Activated naive CD8-positive, alpha-beta T cell treated with anti-CD3 and anti-CD28 coated beads, Interleukin-2, amount 10 ng/mL, durations not matched to agents 7 days and 5 days (primary cell): ENCODE measurements around the gene GABRB3. TPM values are rescaled to one million over a fixed set of nuclear protein-coding genes. Genes with fewer than 3 reads are reported as not detected.
"Not testable (repeated sequence)": the region's sequence is repeated elsewhere in the genome, so short reads cannot be mapped to it uniquely, and the experiment has no call there.

ENCODE experiments used
- ATAC-seq: fragments of 150-1000 bp; cut with Tn5 transposase; one replicate; pipeline ENCODE4 v1.10.0; 2021; ENCODE audit warnings: low read depth, moderate library complexity
- POLR2A ChIA-PET: fragments of 350-600 bp; sonication (Branson Sonifier 250); formaldehyde crosslinking; loops from one replicate; lab custom pipeline; 2021; ENCODE audit warnings: antibody characterized with exemption; lab: Charles Lee
- DNase-seq: peaks from one replicate; pipeline ENCODE4 v3.0.0; 2021
- H3K27ac Mint-ChIP-seq: one replicate; pipeline ENCODE4 v1.8.0; 2022; ENCODE audit warnings: mild to moderate bottlenecking, mixed read lengths
- H3K27me3 Mint-ChIP-seq: one replicate; pipeline ENCODE4 v1.8.0; 2022; ENCODE audit warnings: mild to moderate bottlenecking, moderate library complexity, mixed read lengths
- H3K36me3 Mint-ChIP-seq: one replicate; pipeline ENCODE4 v1.8.0; 2021; ENCODE audit warnings: mild to moderate bottlenecking, mixed read lengths
- H3K4me1 Mint-ChIP-seq: one replicate; pipeline ENCODE4 v1.8.0; 2021; ENCODE audit warnings: mixed read lengths
- H3K4me3 Mint-ChIP-seq: one replicate; pipeline ENCODE4 v1.8.0; 2022; ENCODE audit warnings: mild to moderate bottlenecking, moderate library complexity, mixed read lengths
- H3K9me3 Mint-ChIP-seq: one replicate; pipeline ENCODE4 v1.8.0; 2021; ENCODE audit warnings: mixed read lengths
- total RNA-seq, 2 experiments: library from RNA; stranded (reverse); gene quantifications; one replicate each; pipeline ENCODE4 v1.2.3, GENCODE V29; 2021

The GABRB3 gene
- total RNA-seq, 2 experiments from 2014 or later, result not detected

DNA sequence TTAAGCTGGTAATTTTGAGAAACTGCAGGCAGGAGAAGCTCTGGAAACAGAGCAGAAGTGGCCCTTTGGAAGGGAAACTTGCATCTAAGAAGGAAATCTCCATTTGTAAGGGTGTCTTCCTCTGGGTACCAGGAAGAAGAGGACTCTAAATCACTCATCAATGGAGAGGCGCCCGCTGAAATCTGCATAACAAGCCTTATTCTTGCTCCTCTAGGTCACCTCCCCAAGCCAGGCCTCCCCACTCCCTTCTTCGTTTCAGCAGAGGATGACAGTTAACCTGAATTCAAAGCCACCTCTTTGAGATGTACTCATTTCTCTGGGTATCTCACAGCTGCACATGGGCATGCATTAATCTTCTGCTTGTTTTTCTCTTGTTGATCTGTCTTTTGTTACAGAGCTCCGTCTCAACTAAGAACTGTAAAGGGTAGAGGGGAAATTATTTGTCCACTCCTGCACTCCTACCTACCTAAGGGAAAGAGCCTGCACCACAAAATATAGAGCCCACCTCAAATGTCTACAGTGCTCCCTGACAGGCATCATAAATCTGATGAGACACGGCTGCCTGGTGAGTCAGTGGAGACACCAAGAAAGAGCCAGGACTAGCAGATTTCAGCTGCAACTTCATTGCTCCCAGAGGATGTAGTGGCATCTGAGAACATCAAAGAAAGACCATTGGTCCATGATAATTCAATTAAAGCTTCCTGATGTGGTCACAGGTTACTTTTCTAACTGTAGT lies 51.5 kb downstream of the GABRB3 start:
- POLR2A ChIA-PET, result no interaction called here
- H3K36me3 Mint-ChIP-seq, result no peaks in the 10 kb centered on the region

DNA sequence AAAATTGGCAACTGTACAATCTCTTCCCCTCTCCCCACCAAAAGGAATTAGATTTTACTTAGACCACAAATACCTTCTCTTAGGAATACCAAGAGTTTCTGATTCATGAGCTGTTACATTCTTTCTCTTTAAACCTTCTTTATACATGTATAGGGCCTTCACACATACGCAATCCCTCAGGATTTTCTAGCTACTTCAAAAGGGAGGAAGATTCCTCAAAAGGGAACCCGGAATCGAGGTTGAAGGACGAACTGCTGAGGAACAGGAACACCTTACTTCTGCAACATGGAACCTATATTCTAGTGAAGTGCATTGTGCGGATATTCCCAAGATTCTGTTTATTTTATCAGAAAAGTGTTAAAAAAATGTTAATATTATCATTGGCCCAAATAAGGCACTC lies 52.3 kb downstream of the GABRB3 start:
- no peak for ATAC-seq
- POLR2A ChIA-PET, result no interaction called here
- H3K27ac Mint-ChIP-seq, result no peak overlapping the region
- H3K36me3 Mint-ChIP-seq, result no peaks in the 10 kb centered on the region
- H3K4me3 Mint-ChIP-seq, result no peak overlapping the region
- no peak for DNase-seq
- H3K27me3 Mint-ChIP-seq, result no peaks in the 10 kb centered on the region
- H3K9me3 Mint-ChIP-seq, result peaks cover 11% of the 10 kb centered on the region
- H3K4me1 Mint-ChIP-seq, result no peaks in the 10 kb centered on the region

More for the DNA sequence above, 51.5 kb downstream of the GABRB3 start:
- DNase-seq (no peak), ATAC-seq (no peak)
- H3K4me1 Mint-ChIP-seq, result no peaks in the 10 kb centered on the region
- H3K27ac Mint-ChIP-seq, result no peak overlapping the region
- peaks cover 9% of the 10 kb centered on the region for H3K9me3 Mint-ChIP-seq
- no peak overlapping the region for H3K4me3 Mint-ChIP-seq
- H3K27me3 Mint-ChIP-seq, result no peaks in the 10 kb centered on the region

DNA sequence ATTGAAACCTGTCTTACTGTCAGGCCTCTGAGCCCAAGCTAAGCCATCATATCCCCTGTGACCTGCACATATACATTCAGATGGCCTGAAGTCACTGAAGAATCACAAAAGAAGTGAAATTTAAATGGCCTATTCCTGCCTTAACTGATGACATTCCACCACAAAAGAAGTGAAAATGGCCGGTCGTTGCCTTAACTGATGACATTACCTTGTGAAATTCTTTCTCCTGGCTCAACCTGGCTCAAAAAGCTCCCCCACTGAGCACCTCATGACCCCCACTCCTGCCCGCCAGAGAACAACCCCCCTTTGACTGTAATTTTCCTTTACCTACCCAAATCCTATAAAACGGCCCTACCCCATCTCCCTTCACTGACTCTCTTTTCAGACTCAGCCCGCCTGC lies 53.0 kb downstream of the GABRB3 start:
- peaks cover 11% of the 10 kb centered on the region for H3K9me3 Mint-ChIP-seq
- not testable (repeated sequence) for H3K36me3 Mint-ChIP-seq

DNA sequence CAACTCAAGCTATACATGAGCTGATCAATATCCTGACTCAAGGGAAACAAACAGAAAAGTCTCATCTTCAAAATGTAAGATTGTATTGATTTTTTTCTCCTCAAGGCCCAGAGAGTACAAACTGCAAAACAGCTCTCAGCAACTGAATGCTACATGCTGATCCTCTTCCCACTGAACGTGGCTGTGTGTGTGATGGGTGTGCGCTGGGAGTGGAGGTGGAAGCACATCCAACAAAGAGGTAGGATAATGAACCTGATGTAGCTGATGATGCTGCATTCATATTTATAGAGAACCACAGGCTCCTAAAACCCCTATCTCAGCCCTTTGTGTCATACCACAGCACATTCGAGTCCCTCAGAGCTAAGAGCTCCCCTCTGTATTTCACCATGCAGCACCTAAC lies 56.8 kb downstream of the GABRB3 start:
- H3K36me3 Mint-ChIP-seq, result peaks cover 1% of the 10 kb centered on the region
- POLR2A ChIA-PET, result no interaction called here
- no peaks in the 10 kb centered on the region for H3K4me1 Mint-ChIP-seq
- H3K27ac Mint-ChIP-seq, result no peak overlapping the region
- ATAC-seq (no peak), DNase-seq (no peak)
- H3K4me3 Mint-ChIP-seq, result no peak overlapping the region
- H3K27me3 Mint-ChIP-seq, result no peaks in the 10 kb centered on the region
- peaks cover 12% of the 10 kb centered on the region for H3K9me3 Mint-ChIP-seq

More for the DNA sequence above, 53.0 kb downstream of the GABRB3 start:
- H3K4me3 Mint-ChIP-seq, POLR2A ChIA-PET, ATAC-seq, H3K27ac Mint-ChIP-seq, H3K4me1 Mint-ChIP-seq, DNase-seq, H3K27me3 Mint-ChIP-seq: not testable (repeated sequence)

DNA sequence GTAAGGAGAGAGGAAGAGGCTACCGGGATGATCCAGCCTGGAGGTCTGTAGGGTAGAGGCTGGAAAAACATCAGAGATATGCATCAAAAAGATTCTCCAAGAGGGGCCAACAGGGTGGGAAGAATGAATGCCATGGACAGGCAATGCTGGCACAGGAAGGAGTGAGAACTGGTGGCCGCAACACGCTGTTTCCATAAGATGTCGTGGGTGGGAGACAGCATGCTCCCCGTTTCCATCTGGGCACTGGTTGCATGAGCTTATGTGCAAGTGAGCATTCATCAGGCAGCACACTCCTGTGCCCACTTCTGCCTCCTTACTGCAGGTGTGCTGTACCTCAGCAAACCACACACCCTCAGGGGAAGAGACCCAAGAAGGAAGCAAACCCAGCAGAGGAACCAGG lies 59.4 kb downstream of the GABRB3 start:
- no peak overlapping the region for H3K27ac Mint-ChIP-seq
- H3K9me3 Mint-ChIP-seq, result peaks cover 14% of the 10 kb centered on the region

DNA sequence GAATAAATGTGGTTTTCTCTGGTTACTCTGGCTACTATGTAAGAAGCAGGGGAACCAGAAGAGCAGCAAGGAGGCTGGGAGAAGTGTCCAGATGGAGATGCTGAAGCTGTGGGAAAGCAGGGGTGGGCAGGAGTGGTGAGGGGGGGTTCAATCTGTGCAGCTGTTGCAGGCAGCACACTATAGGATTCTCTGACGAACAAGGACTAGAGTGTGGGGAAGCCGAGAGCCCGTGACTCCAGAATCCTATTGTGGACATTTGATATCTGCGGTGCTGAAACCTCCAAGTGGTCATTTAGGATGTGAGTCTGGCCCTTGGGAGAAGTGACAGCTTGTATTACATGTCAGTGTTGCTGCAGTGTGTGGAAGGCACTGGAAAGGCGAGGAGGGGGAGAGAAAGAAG lies 60.5 kb downstream of the GABRB3 start:
- ATAC-seq (no peak), DNase-seq (no peak)
- POLR2A ChIA-PET, result no interaction called here
- H3K4me1 Mint-ChIP-seq, result no peaks in the 10 kb centered on the region
- no peak overlapping the region for H3K4me3 Mint-ChIP-seq
- no peak overlapping the region for H3K27ac Mint-ChIP-seq
- H3K36me3 Mint-ChIP-seq, result peaks cover 1% of the 10 kb centered on the region
- peaks cover 13% of the 10 kb centered on the region for H3K9me3 Mint-ChIP-seq
- H3K27me3 Mint-ChIP-seq, result no peaks in the 10 kb centered on the region

More for the DNA sequence above, 59.4 kb downstream of the GABRB3 start:
- no peak overlapping the region for H3K4me3 Mint-ChIP-seq
- no peaks in the 10 kb centered on the region for H3K4me1 Mint-ChIP-seq
- DNase-seq, result no peak
- H3K36me3 Mint-ChIP-seq, result peaks cover 1% of the 10 kb centered on the region
- ATAC-seq, result no peak
- POLR2A ChIA-PET, result no interaction called here
- H3K27me3 Mint-ChIP-seq, result no peaks in the 10 kb centered on the region

DNA sequence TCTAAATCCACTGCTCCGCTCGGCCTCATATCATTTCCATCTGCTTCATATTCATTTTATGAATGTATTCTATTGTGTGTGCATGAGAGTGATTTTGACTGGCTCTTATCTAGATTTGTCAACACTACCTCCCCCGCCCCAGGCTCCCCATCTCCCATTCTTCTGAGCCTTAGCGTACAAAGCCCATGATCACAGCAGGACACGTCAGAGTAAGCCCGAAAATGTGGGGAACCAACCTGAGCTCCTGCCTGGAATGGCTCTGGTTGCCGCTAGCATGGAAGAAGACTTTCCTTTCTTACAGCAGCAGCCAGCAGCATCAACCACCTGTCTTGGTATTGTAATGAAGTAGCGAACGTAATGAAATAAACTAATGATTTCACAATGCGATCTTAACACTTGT lies 61.4 kb downstream of the GABRB3 start:
- Mint-ChIP-seq H3K36me3 (peaks cover 1% of the 10 kb centered on the region), H3K4me1 (no peaks in the 10 kb centered on the region), H3K27ac (no peak overlapping the region), H3K4me3 (no peak overlapping the region), H3K27me3 (no peaks in the 10 kb centered on the region), H3K9me3 (peaks cover 8% of the 10 kb centered on the region)
- no peak for DNase-seq
- POLR2A ChIA-PET, result no interaction called here
- ATAC-seq, result no peak

DNA sequence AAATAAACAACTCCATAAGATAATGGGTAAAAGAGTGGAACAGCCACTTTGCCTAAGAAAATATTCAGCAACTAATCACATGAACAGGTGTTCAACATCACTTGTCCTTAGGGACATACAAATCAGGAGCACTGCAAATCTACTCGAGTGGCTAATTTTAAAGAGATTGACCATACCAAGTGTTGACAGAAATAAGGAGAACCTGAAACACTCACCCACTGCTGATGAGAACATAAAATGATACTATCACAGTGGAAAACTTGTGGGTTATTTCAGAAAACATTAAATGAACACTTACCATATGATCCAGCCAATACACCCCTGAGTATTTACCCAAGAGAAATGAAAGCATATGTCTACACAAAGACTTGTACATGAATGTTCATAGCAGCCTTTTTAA lies 70.5 kb downstream of the GABRB3 start:
- H3K4me1 Mint-ChIP-seq, result no peaks in the 10 kb centered on the region
- H3K36me3 Mint-ChIP-seq, result no peaks in the 10 kb centered on the region
- DNase-seq (no peak), ATAC-seq (no peak)
- H3K27ac Mint-ChIP-seq, result no peak overlapping the region
- no peak overlapping the region for H3K4me3 Mint-ChIP-seq
- no peaks in the 10 kb centered on the region for H3K27me3 Mint-ChIP-seq
- POLR2A ChIA-PET, result no interaction called here
- peaks cover 16% of the 10 kb centered on the region for H3K9me3 Mint-ChIP-seq

DNA sequence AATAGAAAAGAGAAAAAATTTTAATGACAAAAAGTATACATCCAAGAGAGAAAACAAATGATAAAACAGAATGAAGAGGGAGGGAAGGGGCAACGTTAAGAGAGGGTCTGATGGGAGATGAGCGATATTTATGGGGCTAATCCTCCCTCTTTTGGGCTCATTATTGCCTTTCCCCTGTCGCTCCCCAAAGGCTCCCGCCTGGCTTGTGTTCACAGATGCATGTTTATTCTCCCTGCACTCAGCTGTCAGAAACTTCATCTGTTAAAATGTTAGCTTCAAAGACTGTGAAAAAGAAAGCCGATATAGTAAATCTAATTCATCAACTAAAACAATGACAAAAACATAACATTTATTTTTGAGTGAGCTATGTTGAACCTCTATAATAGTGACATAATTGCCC lies 74.3 kb downstream of the GABRB3 start:
- ATAC-seq, result no peak
- no peak overlapping the region for H3K4me3 Mint-ChIP-seq
- POLR2A ChIA-PET, result no interaction called here
- no peaks in the 10 kb centered on the region for H3K36me3 Mint-ChIP-seq
- no peaks in the 10 kb centered on the region for H3K27me3 Mint-ChIP-seq
- H3K4me1 Mint-ChIP-seq, result no peaks in the 10 kb centered on the region
- no peak for DNase-seq
- H3K9me3 Mint-ChIP-seq, result peaks cover 11% of the 10 kb centered on the region
- H3K27ac Mint-ChIP-seq, result no peak overlapping the region

DNA sequence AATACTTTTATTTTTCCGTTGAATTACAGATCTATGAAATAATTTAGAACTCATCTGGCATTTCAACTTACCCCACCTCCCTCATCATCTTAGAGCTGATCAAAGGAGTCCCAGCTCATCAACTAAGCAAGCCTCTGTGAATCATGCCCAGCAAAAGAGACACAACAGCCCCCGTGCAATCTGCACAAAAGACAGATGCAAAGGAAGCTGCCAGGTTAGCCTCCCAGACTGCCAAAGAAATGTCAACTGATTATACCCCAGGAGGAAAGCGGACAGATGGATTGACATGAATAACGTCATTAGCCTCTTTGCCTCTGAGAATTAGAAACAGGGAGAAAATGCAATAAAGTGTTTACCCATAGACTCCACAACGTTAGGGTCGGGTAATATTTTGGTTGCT lies 75.0 kb downstream of the GABRB3 start:
- DNase-seq (no peak), ATAC-seq (no peak)
- POLR2A ChIA-PET, result no interaction called here
- Mint-ChIP-seq H3K9me3 (peaks cover 14% of the 10 kb centered on the region), H3K4me3 (no peak overlapping the region), H3K27me3 (no peaks in the 10 kb centered on the region), H3K36me3 (no peaks in the 10 kb centered on the region), H3K4me1 (no peaks in the 10 kb centered on the region), H3K27ac (no peak overlapping the region)

DNA sequence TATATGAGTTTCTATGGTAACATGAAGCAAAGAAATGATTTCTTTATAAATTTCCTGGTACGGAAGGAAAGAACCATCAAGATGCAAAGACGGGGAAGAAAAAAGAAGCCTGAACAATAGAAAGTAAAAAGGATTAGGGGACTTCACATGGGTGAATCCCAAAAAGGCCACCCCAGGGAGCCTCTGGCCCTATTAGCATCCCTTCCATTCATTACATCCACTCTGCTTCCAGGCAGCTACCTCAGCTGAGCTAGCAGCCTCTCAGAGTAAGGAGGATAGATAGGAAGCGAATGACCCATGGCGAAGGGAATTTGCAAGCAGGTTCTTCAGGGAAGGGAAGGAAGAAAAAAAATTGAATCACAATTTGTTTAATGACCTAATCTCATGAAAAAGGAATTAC lies 81.6 kb downstream of the GABRB3 start:
- no peak overlapping the region for H3K27ac Mint-ChIP-seq
- no peaks in the 10 kb centered on the region for H3K36me3 Mint-ChIP-seq
- peaks cover 2% of the 10 kb centered on the region for H3K9me3 Mint-ChIP-seq
- H3K4me1 Mint-ChIP-seq, result no peaks in the 10 kb centered on the region
- ATAC-seq (no peak), DNase-seq (no peak)
- H3K4me3 Mint-ChIP-seq, result no peak overlapping the region
- H3K27me3 Mint-ChIP-seq, result no peaks in the 10 kb centered on the region
- POLR2A ChIA-PET, result no interaction called here

DNA sequence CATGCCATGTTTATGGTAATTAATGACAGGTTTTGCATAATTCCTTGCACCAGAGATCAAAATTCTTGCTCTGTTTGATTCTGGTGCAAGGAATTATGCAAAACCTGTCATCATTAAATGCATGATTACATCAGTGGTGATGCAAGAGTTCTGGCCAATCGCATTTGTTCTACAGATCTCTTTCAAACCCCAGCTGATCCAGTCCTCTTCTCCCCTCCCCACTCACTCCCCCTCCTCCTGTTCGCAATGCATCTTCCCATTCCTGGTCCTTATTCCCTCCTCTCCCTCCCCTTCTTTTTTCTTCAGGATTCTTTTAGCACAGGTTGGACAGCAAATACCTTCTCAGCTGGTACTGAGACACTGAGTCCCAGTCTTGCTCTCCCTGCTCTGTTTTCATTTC lies 82.1 kb downstream of the GABRB3 start:
- Mint-ChIP-seq H3K27ac (no peak overlapping the region), H3K9me3 (peaks cover 2% of the 10 kb centered on the region), H3K4me1 (no peaks in the 10 kb centered on the region), H3K36me3 (no peaks in the 10 kb centered on the region), H3K27me3 (no peaks in the 10 kb centered on the region), H3K4me3 (no peak overlapping the region)
- no peak for DNase-seq
- ATAC-seq, result no peak
- POLR2A ChIA-PET, result no interaction called here

DNA sequence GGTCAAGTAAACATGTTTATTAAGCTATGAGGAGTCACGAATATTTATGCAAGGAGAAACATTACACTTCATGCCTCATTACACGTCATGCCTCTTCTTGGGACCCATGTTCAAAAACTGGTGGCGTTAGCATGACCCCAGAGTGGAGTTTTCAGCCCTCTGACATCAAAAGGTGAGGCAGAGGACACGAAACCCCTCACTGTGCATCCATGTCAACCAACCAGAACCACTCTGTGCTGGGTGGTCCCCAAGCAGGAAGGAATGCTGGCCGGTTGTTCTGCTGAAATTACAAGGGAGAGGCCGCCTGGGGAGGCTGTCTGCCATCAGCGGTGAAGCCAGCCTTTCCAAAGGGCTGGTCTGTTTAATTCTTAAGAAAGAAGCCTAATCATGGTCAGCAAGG lies 83.4 kb downstream of the GABRB3 start:
- no peaks in the 10 kb centered on the region for H3K4me1 Mint-ChIP-seq
- no peak overlapping the region for H3K27ac Mint-ChIP-seq
- ATAC-seq (no peak), DNase-seq (no peak)
- no peak overlapping the region for H3K4me3 Mint-ChIP-seq
- no peaks in the 10 kb centered on the region for H3K36me3 Mint-ChIP-seq
- H3K27me3 Mint-ChIP-seq, result no peaks in the 10 kb centered on the region
- peaks cover 2% of the 10 kb centered on the region for H3K9me3 Mint-ChIP-seq
- POLR2A ChIA-PET, result no interaction called here

DNA sequence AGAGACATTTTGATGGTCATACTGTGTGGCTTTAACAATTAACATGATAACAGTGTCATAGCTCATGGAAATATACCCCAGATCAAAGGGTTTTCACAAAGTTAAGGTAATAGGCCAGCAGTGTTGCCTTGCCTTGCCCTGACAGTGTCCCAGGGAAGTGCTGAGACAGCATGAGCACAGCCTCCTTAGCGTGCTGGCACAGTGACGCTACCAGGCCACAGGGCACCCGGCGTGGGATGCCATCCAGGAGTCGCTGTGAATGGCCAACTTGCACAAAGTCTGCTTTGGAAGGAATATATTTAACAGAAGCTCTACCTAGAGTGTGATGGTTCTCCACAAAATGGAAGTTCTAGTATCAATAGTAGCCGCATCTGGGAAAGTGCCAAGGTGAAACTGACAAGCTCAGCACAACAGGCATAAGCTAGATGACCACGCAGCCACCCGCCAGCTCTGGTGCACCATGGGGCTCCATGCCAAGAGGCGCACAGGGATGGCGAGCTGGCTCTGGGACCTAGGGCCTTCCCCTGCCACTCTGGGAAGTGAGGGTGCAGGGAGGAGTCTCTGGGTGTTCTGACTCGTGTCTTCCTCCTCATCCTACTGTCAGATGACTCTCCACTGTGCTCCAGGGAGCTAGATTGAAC lies 86.2 kb downstream of the GABRB3 start:
- H3K4me1 Mint-ChIP-seq, result no peaks in the 10 kb centered on the region
- H3K36me3 Mint-ChIP-seq, result no peaks in the 10 kb centered on the region
- H3K27ac Mint-ChIP-seq, result no peak overlapping the region
- no peak overlapping the region for H3K4me3 Mint-ChIP-seq
- POLR2A ChIA-PET, result no interaction called here
- no peaks in the 10 kb centered on the region for H3K9me3 Mint-ChIP-seq
- H3K27me3 Mint-ChIP-seq, result no peaks in the 10 kb centered on the region
- DNase-seq, result no peak
- ATAC-seq, result no peak
